Activated effector memory CD4-positive, alpha-beta T cell treated with anti-CD3 and anti-CD28 coated beads, Interleukin-2, amount 50 U/mL, for 16 hours (primary cell): ENCODE results near the gene BRIP1.
"Not testable (repeated sequence)": the region's sequence is repeated elsewhere in the genome, so short reads cannot be mapped to it uniquely, and the experiment has no call there.

ENCODE experiments used
- DNase-seq: peaks from one replicate; pipeline ENCODE4 v3.0.0-alpha.2; 2020

BRIP1 gene

GRCh38 chr17:61862105-61862574, 1.2 kb downstream of the BRIP1 start:
- no peak for DNase-seq

GRCh38 chr17:61860397-61860796, 2.9 kb downstream of the BRIP1 start:
- not testable (repeated sequence) for DNase-seq

GRCh38 chr17:61856035-61856434, 7.3 kb downstream of the BRIP1 start:
- DNase-seq = no peak

- DNase-seq = no peak
Measured at GRCh38 chr17:61852857-61853256, 10.5 kb downstream of the BRIP1 start.

- no peak for DNase-seq
Measured at GRCh38 chr17:61849674-61850073, 13.7 kb downstream of the BRIP1 start.

- no peak for DNase-seq
Measured at GRCh38 chr17:61848896-61849295, 14.4 kb downstream of the BRIP1 start.

GRCh38 chr17:61848247-61848646, 15.1 kb downstream of the BRIP1 start:
- no peak for DNase-seq

- no peak for DNase-seq
Measured at GRCh38 chr17:61847659-61848058, 15.7 kb downstream of the BRIP1 start.

GRCh38 chr17:61846761-61847375, 16.5 kb downstream of the BRIP1 start:
- DNase-seq = no peak

GRCh38 chr17:61846088-61846487, 17.2 kb downstream of the BRIP1 start:
- DNase-seq = no peak

GRCh38 chr17:61843435-61843834, 19.9 kb downstream of the BRIP1 start:
- DNase-seq = no peak

- no peak for DNase-seq
Measured at GRCh38 chr17:61842899-61843298, 20.4 kb downstream of the BRIP1 start.

- DNase-seq = no peak
Measured at GRCh38 chr17:61839300-61839786, 24.0 kb downstream of the BRIP1 start.

- DNase-seq = peak; percentile 81
Measured at GRCh38 chr17:61837175-61838051, 25.9 kb downstream of the BRIP1 start.

- DNase-seq = no peak
Measured at GRCh38 chr17:61836266-61837174, 26.8 kb downstream of the BRIP1 start.

GRCh38 chr17:61835606-61836005, 27.7 kb downstream of the BRIP1 start:
- no peak for DNase-seq

GRCh38 chr17:61834610-61835009, 28.7 kb downstream of the BRIP1 start:
- DNase-seq = no peak

GRCh38 chr17:61833536-61834193, 29.7 kb downstream of the BRIP1 start:
- no peak for DNase-seq

- no peak for DNase-seq
Measured at GRCh38 chr17:61832463-61832862, 30.9 kb downstream of the BRIP1 start.

GRCh38 chr17:61831099-61831498, 32.2 kb downstream of the BRIP1 start:
- DNase-seq = no peak

- DNase-seq = no peak
Measured at GRCh38 chr17:61828694-61829093, 34.6 kb downstream of the BRIP1 start.

GRCh38 chr17:61827649-61828395, 35.5 kb downstream of the BRIP1 start:
- no peak for DNase-seq
